CD4-positive, alpha-beta memory T cell (primary cell): ENCODE measurements around the gene HTR5A. TPM values are rescaled to one million over a fixed set of nuclear protein-coding genes. Genes with fewer than 3 reads are reported as not detected.

Source experiments
- CTCF ChIA-PET: fragments of 350-600 bp; sonication (Branson Sonifier 250); formaldehyde crosslinking; loops from one replicate; lab custom pipeline; 2021; ENCODE audit warnings: inconsistent platforms; ENCODE audit not compliant: partially characterized antibody; lab: Charles Lee
- POLR2A ChIA-PET: fragments of 350-600 bp; sonication (Branson Sonifier 250); formaldehyde crosslinking; loops from one replicate; lab custom pipeline; 2021; ENCODE audit not compliant: partially characterized antibody; lab: Charles Lee
- DNase-seq, 5 donors: peaks; one replicate each; pipeline versions ENCODE4 v3.0.0 to v3.0.0-alpha.2; 2020 to 2022; ENCODE audit warnings: mixed read lengths in 1 of 5
- H3K27ac ChIP-seq: one replicate; pipeline ENCODE4 v1.7.0; 2013; ENCODE audit warnings: low read depth, low read length
- H3K27me3 ChIP-seq: 2 replicates; pipeline ENCODE4 v1.7.0; 2013; ENCODE audit warnings: mild to moderate bottlenecking, low read length, moderate library complexity; ENCODE audit not compliant: insufficient read depth
- H3K36me3 ChIP-seq: 2 replicates; pipeline ENCODE4 v1.7.0; 2013; ENCODE audit warnings: mild to moderate bottlenecking, low read length, moderate library complexity; ENCODE audit not compliant: insufficient read depth
- H3K4me1 ChIP-seq: 2 replicates; pipeline ENCODE4 v1.7.0; 2013; ENCODE audit warnings: mild to moderate bottlenecking, low read length, moderate library complexity; ENCODE audit not compliant: insufficient read depth
- H3K4me3 ChIP-seq, 2 donors: one replicate each; pipeline ENCODE4 v1.7.0; 2013; ENCODE audit warnings: low read length in 2 of 2, mild to moderate bottlenecking in 1 of 2
- H3K9me3 ChIP-seq, 2 donors: one replicate each; pipeline ENCODE4 v1.7.0; 2013; ENCODE audit warnings: low read length in 2 of 2, control low read depth in 1 of 2; ENCODE audit not compliant: control insufficient read depth in 1 of 2
- H3K27ac Mint-ChIP-seq, 7 donors: one replicate each; pipeline ENCODE4 v1.8.0; 2020 to 2021; ENCODE audit warnings: mixed read lengths in 7 of 7, mild to moderate bottlenecking in 6 of 7, inconsistent platforms in 3 of 7, moderate library complexity in 3 of 7
- H3K27me3 Mint-ChIP-seq, 2 donors: one replicate each; pipeline ENCODE4 v1.8.0; 2020 to 2021; ENCODE audit warnings: mixed read lengths in 2 of 2
- H3K36me3 Mint-ChIP-seq, 2 donors: one replicate each; pipeline ENCODE4 v1.8.0; 2020 to 2021; ENCODE audit warnings: mixed read lengths in 2 of 2, inconsistent platforms in 1 of 2, mild to moderate bottlenecking in 1 of 2
- H3K4me1 Mint-ChIP-seq, 4 donors: one replicate each; pipeline ENCODE4 v1.8.0; 2020 to 2021; ENCODE audit warnings: mixed read lengths in 4 of 4, mild to moderate bottlenecking in 1 of 4
- H3K4me3 Mint-ChIP-seq, 8 donors: one replicate each; pipeline ENCODE4 v1.8.0; 2020 to 2021; ENCODE audit warnings: mixed read lengths in 8 of 8, mild to moderate bottlenecking in 7 of 8, moderate library complexity in 6 of 8, inconsistent platforms in 3 of 8
- H3K9me3 Mint-ChIP-seq, 8 donors: one replicate each; pipeline ENCODE4 v1.8.0; 2020 to 2021; ENCODE audit warnings: mixed read lengths in 8 of 8, mild to moderate bottlenecking in 5 of 8, inconsistent platforms in 3 of 8, moderate library complexity in 1 of 8
- intact Hi-C: fragments of 100-400 bp; cut with micrococcal nuclease; formaldehyde crosslinking; loops from one replicate; pipeline ENCODE4 v1.15.1; 2023
- polyA plus RNA-seq, 2 donors: library from polyadenylated mRNA; unstranded; fragments of 300-500 nt; fragmentation: Illumina TruSeq; gene quantifications; one replicate each; pipeline ENCODE4 v1.2.3, GENCODE V29; 2021
- total RNA-seq, 2 experiments: library from RNA; stranded (reverse); gene quantifications; one replicate each; pipeline ENCODE4 v1.2.3, GENCODE V29; 2021

The HTR5A gene
- total and polyA plus RNA-seq, 4 experiments from 2014 or later: not detected

- DNase-seq: no peak
- Histone ChIP-seq H3K9me3 (no peaks in the 10 kb centered on the region), H3K36me3 (no peaks in the 10 kb centered on the region), H3K27me3 (no peaks in the 10 kb centered on the region), H3K27ac (no peak overlapping the region), H3K4me1 (no peaks in the 10 kb centered on the region), H3K4me3 (no peak overlapping the region)
- Mint-ChIP-seq H3K27ac (no peak overlapping the region), H3K9me3 (no peaks in the 10 kb centered on the region), H3K4me3 (no peak overlapping the region), H3K4me1 (no peaks in the 10 kb centered on the region), H3K27me3 (peaks cover 8 to 24% of the 10 kb centered on the region in 2 donors), H3K36me3 (no peaks in the 10 kb centered on the region)
- ChIA-PET CTCF (interaction anchor here (1.1 kb wide), 1 partner anchor 180 kb away, joined by 3 read pairs; no protein-coding TSS in a partner anchor), POLR2A (no interaction called here)
- intact Hi-C loops: no loop called here
Observed at GRCh38 chr7:155107126-155107525, 37.0 kb downstream of the HTR5A start.

- Histone ChIP-seq H3K4me3 (no peak overlapping the region), H3K27ac (no peak overlapping the region), H3K27me3 (no peaks in the 10 kb centered on the region), H3K4me1 (no peaks in the 10 kb centered on the region), H3K36me3 (no peaks in the 10 kb centered on the region), H3K9me3 (no peaks in the 10 kb centered on the region)
- H3K9me3 Mint-ChIP-seq: no peaks in the 10 kb centered on the region
- H3K4me3 Mint-ChIP-seq: no peak overlapping the region
- H3K27ac Mint-ChIP-seq: no peak overlapping the region
- H3K4me1 Mint-ChIP-seq: no peaks in the 10 kb centered on the region
- H3K36me3 Mint-ChIP-seq: no peaks in the 10 kb centered on the region
- ChIA-PET POLR2A (no interaction called here), CTCF (no interaction called here)
- DNase-seq: no peak
- intact Hi-C loops: no loop called here
- peaks cover 6 to 33% of the 10 kb centered on the region in 2 donors for H3K27me3 Mint-ChIP-seq
Observed at GRCh38 chr7:155108144-155108901, 38.2 kb downstream of the HTR5A start.

- H3K36me3 ChIP-seq: no peaks in the 10 kb centered on the region
- H3K4me1 ChIP-seq: no peaks in the 10 kb centered on the region
- Mint-ChIP-seq H3K4me1 (no peaks in the 10 kb centered on the region), H3K27me3 (peaks cover 5 to 33% of the 10 kb centered on the region in 2 donors), H3K27ac (no peak overlapping the region), H3K4me3 (no peak overlapping the region), H3K9me3 (no peaks in the 10 kb centered on the region), H3K36me3 (no peaks in the 10 kb centered on the region)
- no peaks in the 10 kb centered on the region for H3K27me3 ChIP-seq
- ChIA-PET CTCF (no interaction called here), POLR2A (no interaction called here)
- intact Hi-C loops: no loop called here
- no peaks in the 10 kb centered on the region for H3K9me3 ChIP-seq
- DNase-seq: no peak
- no peak overlapping the region for H3K4me3 ChIP-seq
- H3K27ac ChIP-seq: no peak overlapping the region
Observed at GRCh38 chr7:155109121-155109520, 39.0 kb downstream of the HTR5A start.

GRCh38 chr7:155115288-155115687 is 45.2 kb downstream of the HTR5A start:
- Mint-ChIP-seq H3K36me3 (no peaks in the 10 kb centered on the region), H3K9me3 (peaks cover 4 to 12% (median 7%) of the 10 kb centered on the region in 8 donors), H3K4me3 (no peak overlapping the region), H3K4me1 (no peaks in the 10 kb centered on the region), H3K27me3 (peaks cover 8 to 21% of the 10 kb centered on the region in 2 donors), H3K27ac (no peak overlapping the region)
- ChIA-PET POLR2A (no interaction called here), CTCF (no interaction called here)
- Histone ChIP-seq H3K4me3 (no peak overlapping the region), H3K36me3 (no peaks in the 10 kb centered on the region), H3K27me3 (no peaks in the 10 kb centered on the region), H3K27ac (no peak overlapping the region), H3K9me3 (peaks cover 0 to 4% of the 10 kb centered on the region in 2 donors), H3K4me1 (no peaks in the 10 kb centered on the region)
- DNase-seq: no peak
- intact Hi-C loops: no loop called here

GRCh38 chr7:155119801-155120382 is 49.8 kb downstream of the HTR5A start:
- ChIA-PET POLR2A (no interaction called here), CTCF (no interaction called here)

GRCh38 chr7:155120460-155120859 is 50.3 kb downstream of the HTR5A start:
- peaks cover 5 to 18% (median 12%) of the 10 kb centered on the region in 8 donors for H3K9me3 Mint-ChIP-seq

More at GRCh38 chr7:155119801-155120382, 49.8 kb downstream of the HTR5A start:
- Histone ChIP-seq H3K36me3 (no peaks in the 10 kb centered on the region), H3K4me1 (no peaks in the 10 kb centered on the region), H3K4me3 (no peak overlapping the region), H3K27ac (no peak overlapping the region), H3K9me3 (peaks cover 0 to 4% of the 10 kb centered on the region in 2 donors), H3K27me3 (no peaks in the 10 kb centered on the region)
- intact Hi-C loops: no loop called here
- peaks cover 5 to 18% (median 12%) of the 10 kb centered on the region in 8 donors for H3K9me3 Mint-ChIP-seq
- H3K4me3 Mint-ChIP-seq: no peak overlapping the region
- no peak for DNase-seq
- H3K4me1 Mint-ChIP-seq: no peaks in the 10 kb centered on the region
- peaks cover 9 to 13% of the 10 kb centered on the region in 2 donors for H3K27me3 Mint-ChIP-seq
- no peak overlapping the region for H3K27ac Mint-ChIP-seq
- H3K36me3 Mint-ChIP-seq: no peaks in the 10 kb centered on the region

GRCh38 chr7:155122831-155123230 is 52.7 kb downstream of the HTR5A start:
- H3K36me3 Mint-ChIP-seq: no peaks in the 10 kb centered on the region
- H3K27ac Mint-ChIP-seq: no peak overlapping the region
- Histone ChIP-seq H3K9me3 (peaks cover 0 to 4% of the 10 kb centered on the region in 2 donors), H3K4me1 (no peaks in the 10 kb centered on the region), H3K27me3 (no peaks in the 10 kb centered on the region), H3K36me3 (no peaks in the 10 kb centered on the region), H3K27ac (no peak overlapping the region), H3K4me3 (no peak overlapping the region)
- DNase-seq: no peak
- H3K4me1 Mint-ChIP-seq: no peaks in the 10 kb centered on the region
- intact Hi-C loops: no loop called here
- peaks cover 5 to 10% of the 10 kb centered on the region in 2 donors for H3K27me3 Mint-ChIP-seq
- ChIA-PET POLR2A (no interaction called here), CTCF (no interaction called here)
- no peak overlapping the region for H3K4me3 Mint-ChIP-seq
- peaks cover 5 to 18% (median 12%) of the 10 kb centered on the region in 8 donors for H3K9me3 Mint-ChIP-seq

More at GRCh38 chr7:155120460-155120859, 50.3 kb downstream of the HTR5A start:
- Histone ChIP-seq H3K4me3 (no peak overlapping the region), H3K36me3 (no peaks in the 10 kb centered on the region), H3K9me3 (peaks cover 0 to 4% of the 10 kb centered on the region in 2 donors), H3K4me1 (no peaks in the 10 kb centered on the region), H3K27ac (no peak overlapping the region), H3K27me3 (no peaks in the 10 kb centered on the region)
- ChIA-PET POLR2A (no interaction called here), CTCF (no interaction called here)
- Mint-ChIP-seq H3K4me1 (no peaks in the 10 kb centered on the region), H3K27me3 (peaks cover 6 to 11% of the 10 kb centered on the region in 2 donors), H3K4me3 (no peak overlapping the region), H3K36me3 (no peaks in the 10 kb centered on the region), H3K27ac (no peak overlapping the region)
- no peak for DNase-seq
- intact Hi-C loops: no loop called here
